C4-2B (cell line): ENCODE results near the gene NEGR1.

Experiments
- H3K27ac ChIP-seq: fragments of 450-650 bp; 2 replicates; pipeline ENCODE4 v1.5.1; 2017
- CTCF ChIP-seq: fragments of 450-650 bp; conservative IDR thresholded peaks from 2 replicates; pipeline ENCODE4 v1.5.1; 2017; ENCODE audit warnings: mild to moderate bottlenecking
- ZFX ChIP-seq: fragments of 450-650 bp; IDR thresholded peaks from 2 replicates; pipeline ENCODE4 v1.6.1; 2017

Gene NEGR1

GRCh38 chr1:71787699-71788098, 494.6 kb downstream of the NEGR1 start:
- no peak overlapping the region for H3K27ac ChIP-seq
- TF ChIP-seq CTCF (no peak), ZFX (no peak)

GRCh38 chr1:71786218-71786617, 496.1 kb downstream of the NEGR1 start:
- TF ChIP-seq CTCF, result no peak
- no peak for TF ChIP-seq ZFX
- H3K27ac ChIP-seq, result no peak overlapping the region

GRCh38 chr1:71785450-71785849, 496.9 kb downstream of the NEGR1 start:
- no peak for TF ChIP-seq ZFX
- no peak overlapping the region for H3K27ac ChIP-seq

- TF ChIP-seq ZFX (no peak), CTCF (no peak)
- no peak overlapping the region for H3K27ac ChIP-seq
These were observed 497.3 kb downstream of the NEGR1 start for GRCh38 chr1:71785000-71785399.

- TF ChIP-seq ZFX (no peak), CTCF (no peak)
- no peak overlapping the region for H3K27ac ChIP-seq
These were observed 498.1 kb downstream of the NEGR1 start for GRCh38 chr1:71784241-71784640.

GRCh38 chr1:71783071-71783470, 499.3 kb downstream of the NEGR1 start:
- TF ChIP-seq ZFX, result no peak
- TF ChIP-seq CTCF, result no peak

GRCh38 chr1:71781450-71781849, 500.9 kb downstream of the NEGR1 start:
- TF ChIP-seq CTCF, result no peak
- no peak for TF ChIP-seq ZFX
- no peak overlapping the region for H3K27ac ChIP-seq

More at GRCh38 chr1:71783071-71783470, 499.3 kb downstream of the NEGR1 start:
- H3K27ac ChIP-seq, result no peak overlapping the region

- no peak overlapping the region for H3K27ac ChIP-seq
- TF ChIP-seq ZFX, result no peak
- TF ChIP-seq CTCF, result no peak
These were observed 501.7 kb downstream of the NEGR1 start for GRCh38 chr1:71780681-71781080.
